Lung (tissue), 12 donors: Measurements from ENCODE around the gene SNX1. TPM values are rescaled to one million over a fixed set of nuclear protein-coding genes. Genes with fewer than 3 reads are reported as not detected.

Experiments used
- ATAC-seq: fragments of 200-7000 bp; cut with Tn5 transposase; one replicate; pipeline ENCODE4 v1.9.1; 2020; ENCODE audit warnings: moderate number of reproducible peaks; ENCODE audit not compliant: insufficient read depth, low FRiP score
- DNase-seq, 3 donors: peaks; one replicate each; pipeline ENCODE4 v3.0.0-alpha.2; 2013 to 2017
- H3K27ac ChIP-seq, 2 donors: one replicate each; pipeline ENCODE4 v1.5.1; 2013; ENCODE audit warnings: mild to moderate bottlenecking in 2 of 2, moderate library complexity in 2 of 2, control low read depth in 1 of 2, inconsistent platforms in 1 of 2, low read depth in 1 of 2, low read length in 1 of 2
- H3K27me3 ChIP-seq, 3 donors: one replicate each; pipeline ENCODE4 v1.5.1; 2013; ENCODE audit warnings: low read length in 2 of 3; ENCODE audit not compliant: control insufficient read depth in 3 of 3, insufficient read depth in 3 of 3
- H3K36me3 ChIP-seq, 4 donors: one replicate each; pipeline ENCODE4 v1.5.1; 2013; ENCODE audit warnings: low read length in 4 of 4, mild to moderate bottlenecking in 1 of 4, moderate library complexity in 1 of 4; ENCODE audit not compliant: control insufficient read depth in 4 of 4, insufficient read depth in 4 of 4
- H3K4me1 ChIP-seq, 5 donors: one replicate each; pipeline ENCODE4 v1.5.1; 2013; ENCODE audit warnings: low read length in 5 of 5, mild to moderate bottlenecking in 2 of 5, moderate library complexity in 1 of 5; ENCODE audit not compliant: control insufficient read depth in 5 of 5, insufficient read depth in 5 of 5
- H3K4me3 ChIP-seq: one replicate; pipeline ENCODE4 v1.5.1; 2013; ENCODE audit warnings: mild to moderate bottlenecking, control low read depth, moderate library complexity
- H3K9ac ChIP-seq, 2 donors: one replicate each; pipeline ENCODE4 v1.5.1; 2013; ENCODE audit warnings: low read length in 2 of 2, control low read depth in 1 of 2; ENCODE audit not compliant: insufficient read depth in 1 of 2
- H3K9me3 ChIP-seq, 4 donors: one replicate each; pipeline ENCODE4 v1.5.1; 2013; ENCODE audit warnings: low read length in 3 of 4, mild to moderate bottlenecking in 1 of 4, moderate library complexity in 1 of 4; ENCODE audit not compliant: control insufficient read depth in 4 of 4, insufficient read depth in 3 of 4
- CTCF ChIP-seq: IDR thresholded peaks from 2 replicates; pipeline ENCODE4 v1.5.1; 2012; ENCODE audit warnings: mild to moderate bottlenecking; ENCODE audit errors: control extremely low read depth, extremely low read depth
- WGBS, 2 donors: extraction: QIAGEN DNeasy Blood & Tissue Kit; methylation state at CpG; one replicate each; pipeline ENCODE4 v1.1.7; 2013; 5-methylcytosine and 5-hydroxymethylcytosine counted together
- polyA plus RNA-seq, 2 donors: library from polyadenylated mRNA; stranded (reverse); fragments of 200-250 nt; gene quantifications; one replicate each; pipeline ENCODE4 v1.2.1, GENCODE V29; 2013
- total RNA-seq, 2 donors: library from RNA; depleted of rRNA in 1 of 2; stranded (reverse); fragments of >200 nt in 1 of 2; gene quantifications; one replicate each; pipeline ENCODE4 v1.2.1, GENCODE V29; 2014 to 2021
- donor health status: control.
- donor health status: control.
- donor health status: Bipolar disorder and iron deficiency.
- donor health status: healthy.
- donor health status: DM: yes; HTN: yes; CAD: no.

SNX1 gene
- total and polyA plus RNA-seq, 4 donors = 70.6 to 169 (median 109) TPM

DNA sequence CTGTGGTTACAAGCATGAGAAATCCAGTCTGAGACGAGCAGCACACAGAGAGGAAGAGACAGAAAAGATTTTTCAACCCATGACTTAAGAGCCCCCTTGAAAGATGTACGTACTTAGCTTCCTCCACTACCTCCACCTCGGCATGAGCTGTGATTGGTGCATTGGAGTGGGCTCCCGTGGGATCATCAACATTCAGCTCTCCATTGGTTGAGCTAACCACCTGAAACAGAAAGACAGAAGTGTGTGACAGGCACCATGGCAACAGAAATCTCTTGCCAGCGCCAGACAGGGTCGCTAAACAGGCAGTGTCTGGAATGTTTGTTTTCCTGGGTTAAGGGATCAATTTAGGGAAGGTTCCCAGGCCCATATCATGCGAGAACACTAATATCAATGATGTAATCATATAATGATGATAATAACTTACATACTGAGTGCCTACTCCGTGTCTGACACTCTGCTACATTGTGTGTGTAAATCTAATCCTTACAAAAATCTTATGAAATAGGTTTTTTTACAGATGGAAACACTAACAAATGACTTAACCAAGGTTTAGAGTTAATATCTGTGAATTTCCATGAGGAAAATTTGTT, 84.5 kb downstream of the SNX1 start:
- TF ChIP-seq CTCF = no peak
- H3K36me3 ChIP-seq = peaks cover 7 to 26% (median 14%) of the 10 kb centered on the region in 4 donors
- H3K27ac ChIP-seq = no peak overlapping the region
- H3K4me3 ChIP-seq = no peak overlapping the region
- H3K4me1 ChIP-seq = no peaks in the 10 kb centered on the region
- no peak for ATAC-seq
- 77 to 81% methylated on average over 8 of the region's 8 CpGs for WGBS, 2 donors
- H3K27me3 ChIP-seq = no peaks in the 10 kb centered on the region
- DNase-seq = no peak
- no peaks in the 10 kb centered on the region for H3K9me3 ChIP-seq
- no peak overlapping the region for H3K9ac ChIP-seq

GRCh38 chr15:64182859-64183370, 87.1 kb downstream of the SNX1 start:
- DNase-seq = no peak

DNA sequence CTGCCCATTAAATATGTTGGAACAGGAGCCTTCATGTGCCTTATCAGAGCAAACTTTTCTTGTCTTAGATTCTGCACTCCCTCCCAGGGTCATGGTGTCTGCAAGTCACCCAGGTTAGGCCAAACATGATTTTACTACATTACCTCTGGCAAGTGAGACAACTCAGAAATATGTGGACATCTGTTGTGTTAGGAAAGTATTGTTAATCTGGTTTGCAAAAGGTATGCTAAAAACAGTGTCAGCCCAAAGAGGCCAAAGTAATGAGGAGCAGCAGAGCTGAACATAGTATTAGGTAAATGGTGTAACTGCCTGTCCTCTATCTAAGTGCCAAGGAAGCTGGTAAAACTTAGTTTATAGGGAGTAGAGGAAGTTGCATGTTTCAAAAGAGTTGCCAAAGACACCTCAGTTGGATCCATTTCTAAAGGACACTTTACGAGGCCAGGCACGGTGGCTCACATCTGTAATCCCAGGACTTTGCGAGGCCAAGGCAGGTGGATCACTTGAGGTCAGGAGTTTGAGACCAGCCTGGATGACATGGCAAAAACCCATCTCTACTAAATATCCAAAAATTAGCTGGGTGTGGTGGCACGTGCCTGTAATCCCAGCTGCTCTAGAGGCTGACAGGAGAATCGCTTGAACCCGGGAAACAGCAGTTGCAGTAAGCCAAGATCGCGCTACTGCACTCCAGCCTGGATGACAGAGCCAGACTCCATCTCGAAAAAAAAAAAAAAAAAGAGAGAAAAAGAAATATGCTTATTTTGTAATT, 89.5 kb downstream of the SNX1 start:
- no peak for ATAC-seq
- H3K27me3 ChIP-seq = no peaks in the 10 kb centered on the region
- TF ChIP-seq CTCF = no peak
- H3K27ac ChIP-seq = no peak overlapping the region
- no peak overlapping the region for H3K9ac ChIP-seq
- H3K36me3 ChIP-seq = peaks cover 6 to 19% (median 11%) of the 10 kb centered on the region in 4 donors
- no peak overlapping the region for H3K4me3 ChIP-seq
- H3K9me3 ChIP-seq = no peaks in the 10 kb centered on the region
- no peaks in the 10 kb centered on the region for H3K4me1 ChIP-seq
- DNase-seq = no peak
- 78 to 91% methylated on average over 9 of the region's 9 CpGs for WGBS, 2 donors

More at GRCh38 chr15:64182859-64183370, 87.1 kb downstream of the SNX1 start:
- Histone ChIP-seq H3K4me1 (no peaks in the 10 kb centered on the region), H3K27me3 (no peaks in the 10 kb centered on the region), H3K9ac (no peak overlapping the region), H3K9me3 (no peaks in the 10 kb centered on the region), H3K4me3 (no peak overlapping the region), H3K27ac (no peak overlapping the region), H3K36me3 (peaks cover 6 to 26% (median 13%) of the 10 kb centered on the region in 4 donors)
- no peak for ATAC-seq
- no peak for TF ChIP-seq CTCF
- WGBS, 2 donors = 83 to 84% methylated on average over 4 of the region's 4 CpGs
